ENCODE measurements around the gene SS18.

DNA sequence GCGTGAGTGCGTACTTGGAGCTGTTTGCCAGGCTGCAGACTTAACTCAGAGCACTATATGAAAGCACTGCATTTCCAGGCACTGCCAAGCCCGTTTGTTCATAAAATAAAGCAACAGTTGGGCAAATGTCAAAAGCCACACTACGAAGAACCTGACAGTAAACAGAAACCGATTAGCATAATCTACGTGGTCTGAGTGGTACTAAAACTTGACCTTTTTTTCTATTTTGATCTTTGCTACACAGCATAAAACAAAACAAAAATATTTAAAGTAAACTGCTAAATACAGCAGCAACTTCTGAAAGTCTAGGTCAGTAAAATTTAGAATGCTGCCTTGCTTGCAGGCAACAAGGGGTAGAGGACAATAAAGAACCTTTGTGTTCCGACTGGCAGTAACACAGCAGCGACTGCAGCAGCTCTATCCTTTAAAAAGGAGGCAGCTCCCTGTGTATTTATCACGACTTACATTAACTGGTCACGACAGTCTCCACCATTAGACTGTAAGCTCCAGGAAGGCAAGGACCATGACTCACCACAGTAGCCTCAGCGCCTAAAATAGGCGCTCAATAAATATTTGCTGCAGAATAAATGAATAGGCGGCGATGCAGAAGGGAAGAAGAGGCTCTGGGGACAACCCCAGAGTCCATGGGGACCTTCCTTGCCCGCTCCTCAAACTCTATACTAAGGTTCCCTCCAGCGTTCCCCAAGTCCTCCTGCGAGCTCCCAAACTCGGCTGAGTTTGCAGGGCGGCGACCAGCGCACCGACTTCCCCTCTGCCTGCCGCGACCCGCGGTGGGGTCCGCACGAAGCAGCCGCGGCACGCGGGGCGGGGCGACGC is 902 bp downstream of the SS18 start:
- TF ChIP-seq, protein P1, sequence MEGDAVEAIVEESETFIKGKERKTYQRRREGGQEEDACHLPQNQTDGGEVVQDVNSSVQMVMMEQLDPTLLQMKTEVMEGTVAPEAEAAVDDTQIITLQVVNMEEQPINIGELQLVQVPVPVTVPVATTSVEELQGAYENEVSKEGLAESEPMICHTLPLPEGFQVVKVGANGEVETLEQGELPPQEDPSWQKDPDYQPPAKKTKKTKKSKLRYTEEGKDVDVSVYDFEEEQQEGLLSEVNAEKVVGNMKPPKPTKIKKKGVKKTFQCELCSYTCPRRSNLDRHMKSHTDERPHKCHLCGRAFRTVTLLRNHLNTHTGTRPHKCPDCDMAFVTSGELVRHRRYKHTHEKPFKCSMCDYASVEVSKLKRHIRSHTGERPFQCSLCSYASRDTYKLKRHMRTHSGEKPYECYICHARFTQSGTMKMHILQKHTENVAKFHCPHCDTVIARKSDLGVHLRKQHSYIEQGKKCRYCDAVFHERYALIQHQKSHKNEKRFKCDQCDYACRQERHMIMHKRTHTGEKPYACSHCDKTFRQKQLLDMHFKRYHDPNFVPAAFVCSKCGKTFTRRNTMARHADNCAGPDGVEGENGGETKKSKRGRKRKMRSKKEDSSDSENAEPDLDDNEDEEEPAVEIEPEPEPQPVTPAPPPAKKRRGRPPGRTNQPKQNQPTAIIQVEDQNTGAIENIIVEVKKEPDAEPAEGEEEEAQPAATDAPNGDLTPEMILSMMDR (IDR thresholded peaks at IDR 0.05), result no peak
- no peak for TF ChIP-seq POLR2A (IDR thresholded peaks at IDR 0.05)
